ENCODE measurements around the gene RPS2.

DNA sequence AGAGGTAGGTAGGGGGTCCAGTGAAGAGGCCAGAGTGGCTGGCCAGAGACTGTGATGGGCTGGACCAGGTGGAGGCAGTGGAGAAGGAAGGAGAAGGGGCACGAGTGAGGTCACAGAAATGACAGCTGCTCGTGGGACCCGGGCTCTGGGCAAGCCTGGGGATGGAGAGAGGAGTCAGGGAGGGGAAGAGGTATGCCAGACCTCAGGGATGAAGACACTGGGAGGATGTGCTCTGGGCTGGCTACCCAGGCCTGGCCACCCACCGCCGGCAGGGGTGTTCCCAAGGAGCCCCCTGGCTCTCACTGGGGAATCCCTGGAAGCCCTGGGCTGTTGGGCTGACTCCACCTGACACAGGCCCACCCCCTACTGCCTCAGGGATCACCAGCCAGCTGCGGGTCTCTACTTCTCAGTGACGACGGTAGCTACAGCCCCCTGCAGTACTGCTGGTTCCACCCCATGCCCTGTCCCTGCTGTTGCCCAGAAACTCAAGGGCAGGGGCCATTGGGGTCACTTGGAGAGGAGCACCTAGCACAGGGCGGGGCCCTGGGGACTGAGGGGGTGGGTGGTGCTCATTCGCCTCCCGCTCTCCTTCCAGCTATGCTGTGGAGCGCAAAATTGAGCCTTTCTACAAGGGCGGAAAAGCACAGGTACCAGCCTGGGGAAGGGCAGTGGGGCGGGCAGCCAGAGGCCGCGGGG lies 9.0 kb upstream of the RPS2 start:
- TF ChIP-seq EZH2phosphoT487 (conservative IDR thresholded peaks at IDR 0.05; ENCODE audit: low read length), result no peak
- TF ChIP-seq, protein P1, sequence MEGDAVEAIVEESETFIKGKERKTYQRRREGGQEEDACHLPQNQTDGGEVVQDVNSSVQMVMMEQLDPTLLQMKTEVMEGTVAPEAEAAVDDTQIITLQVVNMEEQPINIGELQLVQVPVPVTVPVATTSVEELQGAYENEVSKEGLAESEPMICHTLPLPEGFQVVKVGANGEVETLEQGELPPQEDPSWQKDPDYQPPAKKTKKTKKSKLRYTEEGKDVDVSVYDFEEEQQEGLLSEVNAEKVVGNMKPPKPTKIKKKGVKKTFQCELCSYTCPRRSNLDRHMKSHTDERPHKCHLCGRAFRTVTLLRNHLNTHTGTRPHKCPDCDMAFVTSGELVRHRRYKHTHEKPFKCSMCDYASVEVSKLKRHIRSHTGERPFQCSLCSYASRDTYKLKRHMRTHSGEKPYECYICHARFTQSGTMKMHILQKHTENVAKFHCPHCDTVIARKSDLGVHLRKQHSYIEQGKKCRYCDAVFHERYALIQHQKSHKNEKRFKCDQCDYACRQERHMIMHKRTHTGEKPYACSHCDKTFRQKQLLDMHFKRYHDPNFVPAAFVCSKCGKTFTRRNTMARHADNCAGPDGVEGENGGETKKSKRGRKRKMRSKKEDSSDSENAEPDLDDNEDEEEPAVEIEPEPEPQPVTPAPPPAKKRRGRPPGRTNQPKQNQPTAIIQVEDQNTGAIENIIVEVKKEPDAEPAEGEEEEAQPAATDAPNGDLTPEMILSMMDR (IDR thresholded peaks at IDR 0.05; ENCODE audit: insufficient read depth, low read length, poor library complexity, severe bottlenecking), result no peak
